Activated gamma-delta T cell treated with Interleukin-2 at 50 U/mL for 16 hours (primary cell): ENCODE results near the gene RPS28.
"Not testable (repeated sequence)": the region's sequence is repeated elsewhere in the genome, so short reads cannot be mapped to it uniquely, and the experiment has no call there.

Source experiments
- DNase-seq: peaks from one replicate; pipeline ENCODE4 v3.0.0-alpha.2; 2020

The RPS28 gene

GRCh38 chr19:8321067-8321985 is at the start of gene RPS28, which contains the start of gene NDUFA7:
RPS28 (plus strand) TSS chr19:8321496; CDS start chr19:8321531, 35 bp downstream.
NDUFA7 (minus strand) TSS chr19:8321375; CDS start chr19:8321358, 17 bp downstream.
- peak; percentile 97 for DNase-seq

DNA sequence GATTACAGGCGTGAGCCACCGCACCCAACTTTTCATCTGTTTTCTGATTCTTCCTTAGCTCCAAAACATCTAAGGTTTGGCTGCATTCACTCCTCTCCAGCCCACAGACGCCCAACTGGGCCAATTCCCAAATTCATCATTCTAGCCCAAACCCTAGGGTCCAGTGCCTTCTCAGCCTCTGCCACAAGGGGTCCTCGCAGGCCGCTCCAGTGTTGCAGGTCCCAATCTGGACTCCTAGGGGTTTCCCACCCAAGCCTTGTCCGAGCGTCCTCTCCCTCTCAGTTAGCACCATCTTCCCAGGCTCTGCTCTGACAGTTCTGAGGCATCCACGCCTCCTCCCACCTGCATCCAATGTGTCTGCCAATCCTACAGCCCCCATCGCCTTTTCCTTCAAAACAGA is 44.8 kb upstream of the RPS28 start:
- not testable (repeated sequence) for DNase-seq

DNA sequence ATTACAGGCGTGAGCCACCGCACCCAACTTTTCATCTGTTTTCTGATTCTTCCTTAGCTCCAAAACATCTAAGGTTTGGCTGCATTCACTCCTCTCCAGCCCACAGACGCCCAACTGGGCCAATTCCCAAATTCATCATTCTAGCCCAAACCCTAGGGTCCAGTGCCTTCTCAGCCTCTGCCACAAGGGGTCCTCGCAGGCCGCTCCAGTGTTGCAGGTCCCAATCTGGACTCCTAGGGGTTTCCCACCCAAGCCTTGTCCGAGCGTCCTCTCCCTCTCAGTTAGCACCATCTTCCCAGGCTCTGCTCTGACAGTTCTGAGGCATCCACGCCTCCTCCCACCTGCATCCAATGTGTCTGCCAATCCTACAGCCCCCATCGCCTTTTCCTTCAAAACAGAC is 30.0 kb upstream of the RPS28 start:
- not testable (repeated sequence) for DNase-seq

DNA sequence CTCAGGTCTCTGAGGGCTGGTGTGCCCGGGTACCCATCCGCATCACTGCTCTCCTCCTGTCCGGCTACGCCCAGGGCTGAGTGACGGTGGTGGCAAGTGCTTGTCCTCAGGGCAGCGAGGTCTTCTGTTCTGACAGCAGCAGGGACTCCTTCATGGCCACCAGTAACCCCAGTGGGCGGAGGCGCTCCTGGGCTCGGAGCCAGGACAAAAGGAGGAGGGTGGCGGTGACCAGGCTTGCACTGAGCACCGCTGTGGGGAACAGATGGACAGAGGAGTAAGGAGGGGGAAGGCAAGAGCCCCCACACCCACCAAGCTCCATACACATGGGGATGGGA is 19.0 kb upstream of the RPS28 start:
- peak; percentile 3 for DNase-seq

GRCh38 chr19:8302734-8303133 is 18.6 kb upstream of the RPS28 start:
- no peak for DNase-seq

- DNase-seq, result no peak
Observed at GRCh38 chr19:8304841-8305621, 16.3 kb upstream of the RPS28 start.

DNA sequence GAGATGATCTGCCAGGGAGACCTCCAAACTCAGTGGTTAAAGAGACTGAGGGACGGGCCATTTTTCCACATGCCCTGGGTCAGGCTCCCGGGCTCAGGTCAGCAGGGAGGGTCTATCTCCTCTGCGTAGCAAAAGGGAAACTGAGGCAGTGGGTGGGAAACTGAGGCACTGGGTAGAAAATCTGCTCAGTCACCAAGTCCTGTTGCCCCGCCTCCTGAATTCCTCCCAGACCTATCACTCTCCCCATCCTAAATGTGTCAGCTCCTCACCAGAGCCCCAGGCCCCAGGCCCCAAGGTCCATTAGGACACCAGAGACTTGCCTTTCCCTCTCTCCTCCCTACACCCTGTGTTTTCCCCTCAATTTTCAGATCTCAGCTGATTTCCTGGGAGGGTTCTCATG is 15.5 kb upstream of the RPS28 start:
- no peak for DNase-seq

DNA sequence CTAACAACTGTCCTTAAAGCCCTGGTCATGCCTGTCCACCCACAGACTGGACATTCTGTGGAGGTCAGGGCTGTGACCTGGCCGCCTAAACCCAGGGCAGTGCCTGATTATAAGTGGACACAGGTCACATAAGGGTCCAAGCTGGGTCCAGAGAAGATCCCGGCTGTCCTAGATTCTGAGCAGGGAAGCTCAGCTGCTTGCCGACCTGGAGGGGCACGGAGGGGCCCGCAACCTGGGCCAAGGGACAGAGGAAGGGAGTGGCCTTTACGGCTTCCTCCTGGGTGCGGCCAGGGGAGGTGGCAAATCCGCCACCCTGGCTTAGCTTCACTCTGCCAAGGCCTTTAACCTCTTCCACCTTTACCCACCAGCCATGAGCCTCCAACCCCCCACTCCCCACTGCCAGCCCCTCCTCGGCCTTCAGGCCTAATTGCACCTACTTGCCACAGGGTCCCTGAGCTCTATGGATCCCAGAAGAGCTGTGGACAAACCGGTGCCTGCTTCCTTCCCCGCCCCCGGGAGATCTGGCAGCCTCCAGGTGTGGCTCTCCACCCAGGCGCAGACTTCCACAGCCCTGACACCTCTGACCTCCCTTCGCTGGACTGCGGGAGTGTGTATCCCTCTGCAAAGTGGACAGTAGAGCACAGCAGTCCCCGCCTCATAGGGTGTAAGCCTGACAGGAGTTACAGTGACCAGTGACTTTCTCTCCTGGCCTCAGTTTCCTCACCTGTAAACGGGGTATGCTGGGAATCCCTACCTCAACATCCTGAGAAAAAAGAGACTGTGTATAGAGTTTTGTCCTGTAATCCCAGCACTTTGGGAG is 14.9 kb upstream of the RPS28 start:
- DNase-seq, result no peak

GRCh38 chr19:8307400-8307964 is 13.8 kb upstream of the RPS28 start:
- no peak for DNase-seq

GRCh38 chr19:8307965-8308866 is 13.1 kb upstream of the RPS28 start, which contains the start of gene CD320:
CD320 (minus strand) TSS chr19:8308358; CDS start chr19:8308290, 68 bp downstream.
- DNase-seq, result peak; percentile 81

DNA sequence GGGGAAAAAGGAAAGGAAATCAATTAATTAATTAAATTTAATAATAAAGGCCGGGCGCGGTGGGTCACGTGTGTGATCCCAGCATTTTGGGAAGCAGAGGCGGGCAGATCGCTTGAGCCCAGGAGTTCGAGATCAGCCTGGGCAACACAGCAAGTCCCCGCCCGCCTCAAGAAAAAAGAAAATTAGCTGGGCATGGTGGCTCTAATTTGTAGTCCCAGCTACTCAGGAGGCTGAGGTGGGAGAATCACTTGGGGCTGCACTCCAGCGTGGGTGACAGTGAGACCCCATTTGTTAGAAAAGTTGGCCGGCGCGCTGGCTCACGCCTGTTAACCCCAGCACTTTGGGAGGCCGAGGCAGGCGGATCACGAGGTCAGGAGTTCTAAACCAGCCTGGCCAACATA is 12.4 kb upstream of the RPS28 start:
- no peak for DNase-seq

- no peak for DNase-seq
Observed at GRCh38 chr19:8310342-8311055, 10.8 kb upstream of the RPS28 start.

GRCh38 chr19:8311461-8312260 is 9.6 kb upstream of the RPS28 start:
- no peak for DNase-seq

GRCh38 chr19:8314981-8315640 is 6.2 kb upstream of the RPS28 start:
- not testable (repeated sequence) for DNase-seq

- DNase-seq, result no peak
Observed at GRCh38 chr19:8316351-8317125, 4.8 kb upstream of the RPS28 start.

GRCh38 chr19:8318835-8319234 is 2.5 kb upstream of the RPS28 start:
- DNase-seq, result not testable (repeated sequence)

DNA sequence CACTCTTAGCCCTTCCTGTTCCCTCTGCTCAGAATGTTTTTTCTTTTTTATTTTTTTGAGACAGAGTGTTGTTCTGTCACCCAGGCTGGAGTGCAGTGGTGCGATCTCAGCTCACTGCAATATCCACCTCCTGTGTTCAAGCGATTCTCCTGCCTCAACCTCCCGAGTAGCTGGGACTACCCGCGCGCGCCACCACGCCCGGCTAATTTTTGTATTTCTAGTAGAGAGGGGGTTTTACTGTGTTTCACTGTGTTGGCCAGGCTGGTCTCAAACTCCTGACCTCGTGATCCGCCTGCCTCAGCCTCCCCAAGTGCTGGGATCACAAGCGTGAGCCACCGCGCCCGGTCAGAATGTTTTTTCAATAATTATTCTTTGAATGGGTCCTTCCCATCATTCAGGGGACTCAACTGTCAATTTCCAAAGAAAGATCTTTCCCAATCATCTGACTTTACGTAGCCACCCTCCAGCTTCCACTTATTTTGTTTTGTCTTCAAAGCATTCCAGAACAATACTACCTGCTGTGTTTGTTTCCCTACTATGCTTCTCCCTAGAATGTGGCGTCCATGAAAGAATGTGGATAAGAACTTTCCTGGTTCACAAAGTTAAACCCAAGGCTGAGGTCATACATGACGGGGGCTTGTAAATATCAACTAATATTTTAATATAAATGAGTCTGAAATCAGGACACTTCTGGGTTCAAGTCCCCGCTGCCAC is 1.3 kb upstream of the RPS28 start:
- no peak for DNase-seq

DNA sequence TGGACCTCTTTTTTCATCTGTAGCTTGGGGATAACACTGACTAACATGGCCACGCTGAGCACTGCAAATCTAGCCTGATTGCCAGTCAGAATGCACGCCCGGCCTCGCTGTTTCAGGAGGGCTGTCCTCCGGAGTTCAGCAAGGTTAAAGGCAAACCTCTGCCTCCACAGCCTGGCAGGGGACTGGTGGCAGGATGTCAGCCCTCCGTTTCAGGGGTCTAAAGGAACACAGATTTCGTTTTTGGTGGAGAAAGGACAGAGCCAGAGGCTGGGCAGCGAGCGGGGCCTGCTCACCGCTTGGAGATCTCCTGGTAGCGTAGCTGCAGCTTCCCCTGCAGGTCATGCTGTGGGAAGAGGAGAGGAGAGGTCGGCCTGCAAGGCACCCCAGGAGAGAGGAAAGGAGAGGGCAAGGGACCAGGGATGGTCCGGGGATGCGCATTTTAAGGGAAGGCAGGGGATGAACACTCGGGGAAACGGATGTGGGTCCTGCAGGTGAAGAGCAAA is 681 bp upstream of the RPS28 start:
- DNase-seq, result no peak
